B cell (primary cell): ENCODE results near the gene PTPRG.

Source experiments
- CTCF ChIP-seq: fragments of 200-600 bp; IDR thresholded peaks from one replicate; pipeline ENCODE4 v1.8.0; 2022; ENCODE audit warnings: antibody characterized with exemption, mild to moderate bottlenecking
- EZH2 ChIP-seq: IDR thresholded peaks from 2 replicates; pipeline ENCODE4 v1.6.1; 2012; ENCODE audit warnings: borderline replicate concordance, low read depth, mild to moderate bottlenecking, moderate library complexity, low read length; ENCODE audit not compliant: insufficient read depth, poor library complexity, severe bottlenecking

GRCh38 chr3:61701011-61701410 lies 139.6 kb downstream of the PTPRG start:
- TF ChIP-seq CTCF, result no peak
- no peak for TF ChIP-seq EZH2
